HG02973 (cell line): Measurements from ENCODE around the gene TGM2.
"Not testable (repeated sequence)": the region's sequence is repeated elsewhere in the genome, so short reads cannot be mapped to it uniquely, and the experiment has no call there.

Source experiments
- ATAC-seq: cut with Tn5 transposase; IDR thresholded peaks from one replicate; pipeline ENCODE4 v1.9.1; 2021; ENCODE audit warnings: moderate library complexity; ENCODE audit not compliant: unreplicated experiment

Gene TGM2

DNA sequence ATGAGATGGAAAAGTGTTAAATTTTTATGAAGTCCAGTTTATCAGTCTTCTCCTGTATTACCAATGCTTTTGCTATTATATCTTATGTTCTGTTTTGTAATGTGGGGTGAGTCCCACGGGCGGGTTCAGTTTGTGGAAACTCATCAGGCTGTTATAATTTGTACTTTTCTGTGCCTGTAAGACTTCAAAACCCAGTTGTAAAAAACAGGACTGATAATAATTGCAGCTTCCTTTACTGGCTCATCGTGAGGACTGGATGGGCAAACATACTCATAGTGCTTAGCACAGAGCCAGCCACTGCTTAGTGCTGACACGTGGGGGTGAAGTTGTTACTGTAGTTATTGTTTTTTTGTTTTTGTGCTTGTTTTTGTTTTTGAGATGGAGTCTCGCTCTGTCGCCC lies 45.6 kb downstream of the TGM2 start:
- no peak for ATAC-seq

DNA sequence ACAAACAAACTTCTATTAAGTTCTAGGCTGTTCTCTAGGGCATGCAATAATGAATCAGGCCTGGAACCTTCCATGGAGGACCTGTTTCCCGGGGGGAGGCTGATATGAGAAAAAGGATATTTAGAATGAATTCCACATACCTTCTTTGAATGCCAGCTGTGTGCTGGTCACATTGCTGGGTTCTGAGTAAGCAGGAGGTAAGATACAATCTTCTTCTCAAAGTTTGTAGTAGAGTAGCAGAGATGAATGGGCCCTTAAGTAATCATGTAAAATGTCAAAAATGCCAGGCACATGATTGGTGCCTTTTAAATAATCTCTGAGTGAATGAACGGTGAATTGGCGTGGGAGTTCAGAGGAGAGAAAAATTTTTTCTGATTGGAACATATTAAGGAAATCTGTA lies 47.4 kb downstream of the TGM2 start:
- ATAC-seq: no peak

GRCh38 chr20:38117205-38117604 lies 47.9 kb downstream of the TGM2 start:
- no peak for ATAC-seq

DNA sequence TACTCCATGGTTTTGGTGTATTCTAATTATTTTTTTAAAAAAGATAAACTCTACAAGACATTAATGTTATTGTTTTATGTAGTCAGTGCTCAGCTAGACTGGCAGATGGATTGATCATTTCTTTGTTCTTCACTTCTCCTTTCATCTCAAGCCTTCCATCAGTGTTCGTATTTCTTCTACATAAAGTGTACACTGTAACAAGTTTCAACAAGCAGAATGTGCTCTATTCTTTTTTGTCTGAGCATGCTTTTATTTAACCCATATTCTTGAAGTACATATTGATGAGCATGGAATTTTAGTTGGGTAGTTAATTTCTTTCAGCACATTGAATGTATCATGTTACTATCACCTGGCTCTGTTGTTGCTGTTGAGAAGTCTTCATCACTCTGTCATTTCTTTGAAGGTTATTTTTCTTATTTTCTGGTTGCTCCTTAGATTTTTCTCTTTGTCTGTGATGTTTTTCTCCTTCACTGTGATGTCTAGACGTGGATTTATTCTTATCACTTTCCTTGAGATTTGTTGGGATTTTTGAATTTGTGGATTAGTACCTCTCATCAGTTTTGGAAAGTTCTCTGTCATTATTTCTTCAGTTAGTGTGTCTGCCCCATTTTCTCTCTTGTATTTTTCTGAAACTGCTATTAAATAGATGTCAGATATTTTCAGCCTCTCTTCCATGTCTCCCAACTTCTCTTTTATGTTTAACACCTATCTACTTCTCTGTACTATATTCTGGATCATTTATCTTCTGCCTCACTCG lies 48.5 kb downstream of the TGM2 start:
- ATAC-seq: no peak

GRCh38 chr20:38115896-38116295 lies 49.2 kb downstream of the TGM2 start:
- no peak for ATAC-seq

- ATAC-seq: no peak
Measured at GRCh38 chr20:38115205-38115604, 49.9 kb downstream of the TGM2 start.

- ATAC-seq: no peak
Measured at GRCh38 chr20:38114353-38114791, 50.7 kb downstream of the TGM2 start.

DNA sequence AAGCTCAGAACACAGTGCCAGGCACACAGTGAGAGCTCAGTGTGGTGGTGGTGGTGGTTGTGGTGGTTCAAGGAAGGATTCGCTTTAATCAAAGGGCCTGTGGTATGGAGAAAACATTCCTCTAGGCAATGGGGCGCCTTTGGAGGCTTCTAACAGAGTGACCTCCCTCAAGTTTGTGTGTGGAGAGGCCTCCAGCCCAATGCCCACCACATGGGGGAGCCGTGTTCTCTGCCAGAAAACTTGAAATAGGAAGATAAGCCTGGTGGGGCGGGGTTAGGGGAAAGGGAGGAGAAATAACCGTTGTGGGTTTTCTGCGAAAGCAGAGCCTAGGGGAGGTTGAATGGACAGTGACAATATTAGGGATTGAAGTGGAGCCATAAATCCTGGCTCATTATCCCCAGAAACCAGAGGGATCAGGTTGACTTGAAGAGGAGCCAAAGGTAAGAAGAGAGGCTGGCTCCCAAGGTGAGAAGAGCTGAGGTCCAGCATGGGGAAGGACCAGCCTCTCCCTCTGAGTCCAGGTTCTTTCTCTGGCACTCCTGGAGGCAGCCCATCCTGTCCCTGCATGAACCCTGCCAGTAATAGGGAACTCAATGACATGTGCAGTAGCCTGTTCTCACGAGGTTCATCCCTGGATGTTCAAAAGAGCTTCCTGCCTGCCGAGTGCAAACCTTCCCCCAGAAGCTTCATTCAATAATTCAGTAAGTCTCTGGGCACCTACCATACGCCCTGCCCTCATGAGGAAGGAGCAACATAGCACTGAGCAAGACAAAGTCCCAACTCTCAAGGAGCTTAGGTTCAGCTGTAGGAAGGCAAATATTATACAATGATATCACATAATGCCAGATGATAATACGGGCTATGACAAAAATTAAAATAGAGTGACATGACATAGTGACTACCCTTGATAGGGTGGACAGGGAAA lies 51.4 kb downstream of the TGM2 start:
- ATAC-seq: no peak

DNA sequence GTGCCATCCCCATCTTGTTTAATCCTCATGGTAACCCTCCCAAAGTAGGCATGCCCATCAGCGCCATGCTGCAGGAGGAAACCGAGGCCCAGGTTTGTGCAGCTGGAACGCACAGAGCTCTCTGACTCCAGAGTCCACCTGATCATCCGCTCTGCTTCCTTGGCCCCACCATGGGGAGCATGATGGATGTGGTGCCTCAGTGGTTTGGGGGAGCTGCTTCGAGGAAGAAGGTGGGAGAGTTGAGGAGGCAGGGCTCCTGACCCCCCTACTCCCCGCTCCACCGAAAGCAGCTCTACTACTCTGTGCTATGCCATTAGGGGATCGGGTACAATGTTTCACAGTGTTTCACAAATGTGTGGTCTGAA lies 52.2 kb downstream of the TGM2 start:
- ATAC-seq: no peak

GRCh38 chr20:38112261-38112929 lies 52.7 kb downstream of the TGM2 start:
- ATAC-seq: no peak

GRCh38 chr20:38111366-38112232 lies 53.5 kb downstream of the TGM2 start:
- ATAC-seq: no peak

DNA sequence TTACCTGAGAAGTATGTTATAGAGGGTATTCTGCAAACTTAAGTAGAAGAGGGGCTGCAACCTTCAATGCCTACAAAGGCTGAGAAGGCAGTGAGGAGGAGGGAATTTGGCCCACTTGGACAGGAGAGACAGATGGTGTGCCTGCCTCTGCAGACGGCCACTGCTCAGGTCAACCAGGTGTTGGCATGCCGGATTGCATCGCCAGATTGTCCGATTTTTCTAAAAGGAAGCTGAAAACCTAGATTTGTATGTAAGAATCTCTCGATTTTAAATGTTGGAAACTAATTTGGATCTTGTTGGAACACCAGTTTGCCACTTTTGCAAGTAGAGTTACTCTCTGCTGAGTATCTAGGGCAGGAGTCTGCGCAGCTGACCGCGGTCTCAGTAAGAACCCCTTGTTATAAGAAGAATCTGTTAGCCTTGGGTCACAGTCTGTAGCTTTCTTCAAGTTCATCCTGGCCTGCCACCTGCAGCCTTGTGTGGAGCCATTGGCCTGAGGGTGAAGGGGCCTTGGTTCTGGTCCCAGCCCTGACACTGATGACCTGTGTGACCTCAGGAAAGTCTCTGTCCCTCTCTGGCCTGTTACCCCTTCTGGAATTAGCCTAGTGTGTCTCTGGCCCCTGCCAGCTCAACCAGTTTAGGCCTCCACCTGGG lies 54.4 kb downstream of the TGM2 start:
- ATAC-seq: no peak

- no peak for ATAC-seq
Measured at GRCh38 chr20:38109591-38110524, 55.2 kb downstream of the TGM2 start.

GRCh38 chr20:38108986-38109541 lies 56.0 kb downstream of the TGM2 start:
- no peak for ATAC-seq

- no peak for ATAC-seq
Measured at GRCh38 chr20:38108438-38108985, 56.6 kb downstream of the TGM2 start.

DNA sequence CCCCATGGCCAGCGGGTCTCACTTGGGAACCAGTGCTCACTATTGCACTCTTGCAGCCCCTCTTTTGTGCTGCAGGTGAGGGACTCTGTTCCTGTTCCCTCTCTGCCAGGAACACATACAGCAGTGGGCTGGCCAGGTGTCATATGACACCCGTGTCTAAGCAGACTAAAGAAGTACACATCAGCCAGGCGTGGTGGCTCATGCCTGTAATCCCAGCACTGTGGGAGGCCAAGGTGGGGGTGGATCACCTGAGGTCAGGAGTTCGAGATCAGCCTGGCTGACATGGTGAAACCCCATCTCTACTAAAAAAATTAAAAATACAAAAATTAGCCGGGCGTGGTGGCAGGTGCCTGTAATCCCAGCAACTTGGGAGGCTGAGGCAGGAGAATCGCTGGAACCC lies 57.2 kb downstream of the TGM2 start:
- ATAC-seq: not testable (repeated sequence)

DNA sequence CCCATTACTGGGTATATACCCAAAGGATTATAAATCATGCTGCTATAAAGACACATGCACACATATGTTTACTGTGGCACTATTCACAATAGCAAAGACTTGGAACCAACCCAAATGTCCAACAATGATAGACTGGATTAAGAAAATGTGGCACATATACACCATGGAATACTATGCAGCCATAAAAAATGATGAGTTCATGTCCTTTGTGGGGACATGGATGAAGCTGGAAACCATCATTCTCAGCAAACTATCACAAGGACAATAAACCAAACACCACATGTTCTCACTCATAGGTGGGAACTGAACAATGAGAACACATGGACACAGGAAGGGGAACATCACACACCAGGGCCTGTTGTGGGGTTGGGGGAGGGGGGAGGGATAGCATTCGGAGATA lies 57.7 kb downstream of the TGM2 start:
- ATAC-seq: not testable (repeated sequence)

- ATAC-seq: no peak
Measured at GRCh38 chr20:38106461-38106860, 58.6 kb downstream of the TGM2 start.
